ENCODE results near the gene PLXDC1. TPM values are rescaled to one million over a fixed set of nuclear protein-coding genes. Genes with fewer than 3 reads are reported as not detected.

PLXDC1 gene
- total and polyA plus RNA-seq, 9 donors, result 11.6 to 58.6 (median 32.3) TPM

GRCh38 chr17:39097537-39097936, 53.9 kb downstream of the PLXDC1 start:
- intact Hi-C loops (cut with DNase I), result loop anchor here in 1 of 4 donors (5.0 kb wide), 1 partner anchor 55 kb away; the partner anchor contains the start of gene PLXDC1
- no peaks in the 10 kb centered on the region for H3K9me3 ChIP-seq
- WGBS, 3 donors, result 88 to 91% (median 91%) methylated on average over 7 of the region's 7 CpGs
- no peaks in the 10 kb centered on the region for H3K36me3 ChIP-seq
- TF ChIP-seq EP300 (IDR thresholded peaks at IDR 0.05) (no peak), POLR2A (IDR thresholded peaks at IDR 0.05) (no peak), CTCF (IDR thresholded peaks at IDR 0.05) (no peak)
- peak overlapping the region in 1 of 2 donors; percentile 60 for H3K27ac ChIP-seq
- DNase-seq, result no peak
- no peak overlapping the region for H3K4me3 ChIP-seq
- H3K4me1 ChIP-seq (ENCODE audit: insufficient read depth), result peaks cover 40% of the 10 kb centered on the region
- H3K27me3 ChIP-seq, result no peaks in the 10 kb centered on the region

GRCh38 chr17:39097150-39097519, 54.3 kb downstream of the PLXDC1 start:
- H3K4me1 ChIP-seq (ENCODE audit: insufficient read depth), result peaks cover 40% of the 10 kb centered on the region
- no peak for DNase-seq
- H3K27ac ChIP-seq, result peak overlapping the region; percentile 14 to 60
- TF ChIP-seq CTCF (IDR thresholded peaks at IDR 0.05), result no peak
- no peak for TF ChIP-seq POLR2A (IDR thresholded peaks at IDR 0.05)
- TF ChIP-seq EP300 (IDR thresholded peaks at IDR 0.05), result no peak
- intact Hi-C loops (cut with DNase I), result loop anchor here in 1 of 4 donors (5.0 kb wide), 1 partner anchor 55 kb away; the partner anchor contains the start of gene PLXDC1
- no peaks in the 10 kb centered on the region for H3K9me3 ChIP-seq
- no peaks in the 10 kb centered on the region for H3K36me3 ChIP-seq
- H3K4me3 ChIP-seq, result no peak overlapping the region
- WGBS, 3 donors, result 70 to 81% (median 74%) methylated on average over 2 of the region's 2 CpGs
- H3K27me3 ChIP-seq, result no peaks in the 10 kb centered on the region

- H3K4me1 ChIP-seq (ENCODE audit: insufficient read depth), result peaks cover 40% of the 10 kb centered on the region
- no peaks in the 10 kb centered on the region for H3K9me3 ChIP-seq
- peak overlapping the region; percentile 14 to 60 for H3K27ac ChIP-seq
- intact Hi-C loops (cut with DNase I), result loop anchor here in 1 of 4 donors (5.0 kb wide), 1 partner anchor 56 kb away; the partner anchor contains the start of gene PLXDC1
- TF ChIP-seq POLR2A (IDR thresholded peaks at IDR 0.05) (no peak), CTCF (IDR thresholded peaks at IDR 0.05) (no peak), EP300 (IDR thresholded peaks at IDR 0.05) (no peak)
- no peaks in the 10 kb centered on the region for H3K27me3 ChIP-seq
- peak; percentile 45 to 74 (median 58) for DNase-seq
- H3K36me3 ChIP-seq, result no peaks in the 10 kb centered on the region
- no peak overlapping the region for H3K4me3 ChIP-seq
- 10 to 16% (median 15%) methylated on average over 10 of the region's 10 CpGs for WGBS, 3 donors
Measured at GRCh38 chr17:39096508-39097149, 54.8 kb downstream of the PLXDC1 start.

- DNase-seq, result no peak
- H3K4me1 ChIP-seq (ENCODE audit: insufficient read depth), result peaks cover 31% of the 10 kb centered on the region
- WGBS, 3 donors, result 13 to 18% (median 15%) methylated on average over 5 of the region's 5 CpGs
Measured at GRCh38 chr17:39095309-39095686, 56.1 kb downstream of the PLXDC1 start.

More at GRCh38 chr17:39095309-39095686, 56.1 kb downstream of the PLXDC1 start:
- TF ChIP-seq EP300 (IDR thresholded peaks at IDR 0.05) (no peak), POLR2A (IDR thresholded peaks at IDR 0.05) (no peak), CTCF (IDR thresholded peaks at IDR 0.05) (no peak)
- no peaks in the 10 kb centered on the region for H3K27me3 ChIP-seq
- H3K4me3 ChIP-seq, result no peak overlapping the region
- H3K9me3 ChIP-seq, result no peaks in the 10 kb centered on the region
- H3K27ac ChIP-seq, result peak overlapping the region in 1 of 2 donors; percentile 60
- intact Hi-C loops (cut with DNase I), result loop anchor here in 1 of 4 donors (5.0 kb wide), 1 partner anchor 57 kb away; the partner anchor contains the start of gene PLXDC1
- H3K36me3 ChIP-seq, result no peaks in the 10 kb centered on the region
